HepG2 (cell line): ENCODE results near the gene FMNL2. TPM values are rescaled to one million over a fixed set of nuclear protein-coding genes. Genes with fewer than 3 reads are reported as not detected.

Experiments used
- ATAC-seq: fragments of 200-7000 bp; cut with Tn5 transposase; 3 replicates; pipeline ENCODE4 v1.9.1; 2020; ENCODE audit warnings: mild to moderate bottlenecking, moderate library complexity
- BruUV-seq: library from RNA; stranded (reverse); fragments of 400-500 nt; replicated peaks from 2 replicates; lab custom pipeline; 2021; lab: Mats Ljungman, UMichigan
- CTCF ChIA-PET: fragments of 300-600 bp; formaldehyde crosslinking; extraction: SDS; loops from one replicate; lab custom pipeline; 2021; ENCODE audit warnings: low total read pairs, inconsistent platforms, low intra/inter-chr PET ratio; lab: Yijun Ruan, JAX
- POLR2A ChIA-PET: fragments of 350-600 bp; sonication (Branson Sonifier 250); formaldehyde crosslinking; loops from one replicate; lab custom pipeline; 2020; ENCODE audit warnings: antibody characterized with exemption, inconsistent platforms; lab: Yijun Ruan, JAX
- DNase-seq: peaks from one replicate; pipeline ENCODE4 v3.0.0-alpha.2; 2015; ENCODE audit warnings: low spot score
- FAIRE-seq: peaks from 3 replicates; lab custom pipeline; 2011; peaks lifted over from hg19 to GRCh38; lab: Jason Lieb, UNC
- H2AFZ ChIP-seq: one replicate; pipeline ENCODE4 v1.6.1; 2011; ENCODE audit warnings: low read length, inconsistent platforms
- H3K27ac ChIP-seq: fragments of 300-600 bp; 3 replicates; pipeline ENCODE4 v1.8.0; 2011; ENCODE audit warnings: mixed run types, mild to moderate bottlenecking, mixed read lengths, low read length, inconsistent platforms; ENCODE audit not compliant: insufficient read depth; ENCODE audit errors: extremely low read length
- H3K27me3 ChIP-seq, 2 experiments: fragments of 200-600 bp in 1 of 2; 2 replicates in 1 of 2; 3 replicates in 1 of 2; pipeline versions ENCODE4 v1.6.0 to v1.8.0; 2011; ENCODE audit warnings: low read length in 2 of 2, mild to moderate bottlenecking in 2 of 2, moderate library complexity in 2 of 2, inconsistent platforms in 1 of 2; ENCODE audit not compliant: insufficient read depth in 2 of 2, control insufficient read depth in 1 of 2
- H3K36me3 ChIP-seq, 2 experiments: fragments of 200-600 bp in 1 of 2; replicated peaks in 1 of 2; 2 replicates in 1 of 2; 3 replicates in 1 of 2; pipeline versions ENCODE4 v1.5.1 to v1.8.0; 2011; ENCODE audit warnings: low read length in 2 of 2, inconsistent platforms in 1 of 2; ENCODE audit not compliant: insufficient read depth in 2 of 2, control insufficient read depth in 1 of 2
- H3K4me1 ChIP-seq: 2 replicates; pipeline ENCODE4 v1.5.1; 2012; ENCODE audit warnings: low read length, inconsistent platforms; ENCODE audit not compliant: insufficient read depth
- H3K4me2 ChIP-seq: 2 replicates; pipeline ENCODE4 v1.6.0; 2011; ENCODE audit warnings: low read depth, low read length, inconsistent platforms
- H3K4me3 ChIP-seq, 3 experiments: fragments of 200-600 bp in 1 of 3; sonication (generic), shearing (Covaris generic) in 1 of 3; replicated peaks in 1 of 3; 2 replicates each; pipeline ENCODE4 v1.5.1; 2011 to 2016; ENCODE audit warnings: low read length in 3 of 3, inconsistent platforms in 2 of 3, low read depth in 2 of 3, mild to moderate bottlenecking in 2 of 3, control low read depth in 1 of 3, mixed read lengths in 1 of 3; ENCODE audit not compliant: insufficient read depth in 1 of 3
- H3K79me2 ChIP-seq: one replicate; pipeline ENCODE4 v1.6.1; 2011; ENCODE audit warnings: low read length, inconsistent platforms; ENCODE audit not compliant: insufficient read depth
- H3K9ac ChIP-seq: 2 replicates; pipeline ENCODE4 v1.6.0; 2011; ENCODE audit warnings: mild to moderate bottlenecking, low read depth, low read length, inconsistent platforms; ENCODE audit not compliant: insufficient read depth
- H3K9me3 ChIP-seq: 2 replicates; pipeline ENCODE4 v1.5.1; 2012; ENCODE audit warnings: mild to moderate bottlenecking, low read length
- H4K20me1 ChIP-seq: 2 replicates; pipeline ENCODE4 v1.6.0; 2011; ENCODE audit warnings: inconsistent platforms, mild to moderate bottlenecking, low read length, moderate library complexity; ENCODE audit not compliant: insufficient read depth
- GATA4 ChIP-seq: sonication (generic); IDR thresholded peaks from 2 replicates; pipeline ENCODE4 v1.6.1; 2016; ENCODE audit warnings: antibody characterized with exemption, low read depth, borderline replicate concordance
- HINFP ChIP-seq: sonication (generic); formaldehyde crosslinking; IDR thresholded peaks from 2 replicates; pipeline ENCODE4 v1.4.0; 2020; ENCODE audit warnings: low read depth, mild to moderate bottlenecking, missing genetic modification reagents
- MYPOP ChIP-seq: sonication (generic); formaldehyde crosslinking; IDR thresholded peaks from 2 replicates; pipeline ENCODE4 v1.8.1; 2023; ENCODE audit warnings: mild to moderate bottlenecking, moderate library complexity, missing genetic modification reagents
- NR2F2 ChIP-seq: IDR thresholded peaks from 2 replicates; pipeline ENCODE4 v1.6.1; 2012; ENCODE audit warnings: low read depth, inconsistent platforms, borderline replicate concordance
- RFX1 ChIP-seq: fragments of 450-650 bp; IDR thresholded peaks from 2 replicates; pipeline ENCODE4 v1.6.1; 2017
- RXRB ChIP-seq: IDR thresholded peaks from 2 replicates; pipeline ENCODE4 v1.6.1; 2016; ENCODE audit warnings: borderline replicate concordance, missing genetic modification reagents, missing compliant biosample characterization
- SNRNP70 ChIP-seq: fragments of 200-400 bp; formaldehyde crosslinking; IDR thresholded peaks from 2 replicates; pipeline ENCODE4 v1.6.1; 2017; ENCODE audit warnings: mild to moderate bottlenecking, low read depth, low read length, moderate library complexity
- TRIM24 ChIP-seq: sonication (generic); formaldehyde crosslinking; IDR thresholded peaks from 2 replicates; pipeline ENCODE4 v1.8.0; 2022; ENCODE audit warnings: mild to moderate bottlenecking, missing genetic modification reagents
- ZNF614 ChIP-seq: IDR thresholded peaks from 2 replicates; pipeline ENCODE4 v1.6.1; 2018; ENCODE audit warnings: missing biosample characterization, missing genetic modification reagents, inconsistent platforms, borderline replicate concordance
- WGBS: methylation state at CpG from one replicate; pipeline ENCODE4 v1.1.6; 2017; ENCODE audit warnings: low lambda C conversion rate; 5-methylcytosine and 5-hydroxymethylcytosine counted together
- in situ Hi-C: cut with HindIII; loops from 2 replicates; pipeline ENCODE4 v1.10.0; 2017; ENCODE audit warnings: low pct_unique_long_range_greater_than_20kb; ENCODE audit not compliant: extremely low pct_ligation_motif_present
- intact Hi-C: fragments of 100-400 bp; cut with micrococcal nuclease; formaldehyde crosslinking; loops from one replicate; pipeline ENCODE4 v1.10.0; 2022; ENCODE audit not compliant: unreplicated experiment
- polyA plus RNA-seq, 8 experiments: library from polyadenylated mRNA; depleted of rRNA in 3 of 8; stranded (reverse) in 7 of 8; unstranded in 1 of 8; fragments of >200 nt; fragmentation: Illumina TruSeq in 4 of 8; extraction: Trizol in 4 of 8; gene quantifications; 2 replicates each; pipeline versions ENCODE4 v1.2.1 to v1.2.3, GENCODE V29; 2011 to 2016; ENCODE audit warnings: low read depth in 4 of 8, missing spikeins in 1 of 8, mixed read lengths in 1 of 8; ENCODE audit not compliant: insufficient read depth in 1 of 8
- total RNA-seq, 5 experiments: library from RNA; depleted of rRNA; stranded (reverse); fragments of >200 nt; fragmentation: Illumina TruSeq; extraction: Trizol; gene quantifications; 2 replicates each; pipeline ENCODE4 v1.2.3, GENCODE V29; 2016; ENCODE audit warnings: low read depth in 1 of 5
- TF ChIP-seq, protein P1 (sequence below): sonication (generic); formaldehyde crosslinking; IDR thresholded peaks from 2 replicates; pipeline ENCODE4 v1.8.1; 2023; ENCODE audit warnings: mild to moderate bottlenecking, missing genetic modification reagents, borderline replicate concordance

FMNL2 gene
- total and polyA plus RNA-seq, 2 of the 13 experiments (the other 11 are each of a cell fraction or from before 2014, with no cell fraction given) = 66.5 to 67.7 TPM

GRCh38 chr2:152558158-152558984, 223.4 kb downstream of the FMNL2 start (continued):
- TF ChIP-seq SNRNP70 = no peak
- no peak for TF ChIP-seq RFX1
- TF ChIP-seq, all 625 proteins: peak for 0

- FAIRE-seq (no peak), ATAC-seq (no peak), DNase-seq (no peak)
- Histone ChIP-seq H3K4me3 (no peak overlapping the region), H2AFZ (no peak overlapping the region), H3K9ac (no peak overlapping the region), H3K4me1 (no peaks in the 10 kb centered on the region), H4K20me1 (0 out of 2 replicates have a peak, but pooled peaks cover 3% of the 10 kb centered on the region), H3K27ac (no peak overlapping the region), H3K27me3 (no peaks in the 10 kb centered on the region), H3K9me3 (no peaks in the 10 kb centered on the region), H3K4me2 (no peak overlapping the region), H3K79me2 (no peaks in the 10 kb centered on the region), H3K36me3 (peaks cover 20 to 50% of the 10 kb centered on the region in 2 experiments)
- ChIA-PET POLR2A (no interaction called here), CTCF (no interaction called here)
- intact Hi-C loops = loop anchor here (5.0 kb wide), 1 partner anchor 222 kb away; the partner anchor contains the start of gene FMNL2
- no peak for TF ChIP-seq TRIM24 (CRISPR knock-in tag)
- WGBS = 95% methylated on average over 4 of the region's 4 CpGs
- in situ Hi-C loops = no loop called here
- BruUV-seq = no TSS peak
These were observed 224.0 kb downstream of the FMNL2 start for GRCh38 chr2:152559008-152559407.

GRCh38 chr2:152560166-152560565, 225.2 kb downstream of the FMNL2 start:
- no peaks in the 10 kb centered on the region for H3K79me2 ChIP-seq
- in situ Hi-C loops (no loop called here), intact Hi-C loops (no loop called here)
- no peak overlapping the region for H3K27ac ChIP-seq
- H3K27me3 ChIP-seq = no peaks in the 10 kb centered on the region
- H3K4me2 ChIP-seq = no peak overlapping the region
- peaks cover 21 to 58% of the 10 kb centered on the region in 2 experiments for H3K36me3 ChIP-seq
- ChIA-PET POLR2A (no interaction called here), CTCF (no interaction called here)
- no peak overlapping the region for H2AFZ ChIP-seq
- 0 out of 2 replicates have a peak, but pooled peaks cover 3% of the 10 kb centered on the region for H4K20me1 ChIP-seq
- no peaks in the 10 kb centered on the region for H3K4me1 ChIP-seq
- DNase-seq (no peak), ATAC-seq (no peak), FAIRE-seq (no peak)
- no peaks in the 10 kb centered on the region for H3K9me3 ChIP-seq
- no TSS peak for BruUV-seq
- no peak overlapping the region for H3K9ac ChIP-seq
- H3K4me3 ChIP-seq = no peak overlapping the region
- TF ChIP-seq ZNF614 (CRISPR knock-in tag) (no peak), MYPOP (CRISPR knock-in tag) (no peak), GATA4 (no peak), HINFP (CRISPR knock-in tag) (no peak), RXRB (CRISPR knock-in tag) (no peak), NR2F2 (no peak)
- TF ChIP-seq, protein P1, sequence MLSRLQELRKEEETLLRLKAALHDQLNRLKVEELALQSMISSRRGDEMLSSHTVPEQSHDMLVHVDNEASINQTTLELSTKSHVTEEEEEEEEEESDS = no peak
